Measurements from ENCODE around the gene FSD2.

DNA sequence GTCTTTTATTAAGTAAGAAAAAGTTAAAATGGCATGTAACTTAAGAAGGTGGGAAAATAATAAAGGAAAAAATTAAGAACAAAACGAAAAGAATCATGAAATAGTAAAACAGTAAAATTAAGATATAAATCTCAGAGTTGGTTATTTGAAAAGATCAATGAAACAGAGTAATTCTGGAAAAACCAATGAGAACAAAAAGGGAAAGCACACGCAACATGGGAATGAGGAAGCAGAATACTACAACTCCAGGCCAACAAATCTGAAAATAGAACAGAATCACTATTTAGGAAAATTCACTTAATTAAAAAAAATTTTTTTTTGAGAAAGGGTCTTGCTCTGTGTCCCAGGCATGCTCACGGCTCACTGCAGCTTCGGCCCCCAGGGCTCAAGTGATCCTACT lies 34.3 kb upstream of the FSD2 start:
- TF ChIP-seq POLR2A (IDR thresholded peaks at IDR 0.05) (no peak), CTCF (IDR thresholded peaks at IDR 0.05) (no peak), POLR2AphosphoS5 (IDR thresholded peaks at IDR 0.05; ENCODE audit: insufficient read depth in 1 of 2, low read depth in 1 of 2) (no peak)

Measured in vagina (tissue), 2 donors.